Activated naive CD4-positive, alpha-beta T cell treated with Interleukin-2 at 50 U/mL for 16 hours (primary cell): ENCODE results near the gene CACNA1S.

Experiments
- DNase-seq: peaks from one replicate; pipeline ENCODE4 v3.0.0-alpha.2; 2020

CACNA1S gene

DNA sequence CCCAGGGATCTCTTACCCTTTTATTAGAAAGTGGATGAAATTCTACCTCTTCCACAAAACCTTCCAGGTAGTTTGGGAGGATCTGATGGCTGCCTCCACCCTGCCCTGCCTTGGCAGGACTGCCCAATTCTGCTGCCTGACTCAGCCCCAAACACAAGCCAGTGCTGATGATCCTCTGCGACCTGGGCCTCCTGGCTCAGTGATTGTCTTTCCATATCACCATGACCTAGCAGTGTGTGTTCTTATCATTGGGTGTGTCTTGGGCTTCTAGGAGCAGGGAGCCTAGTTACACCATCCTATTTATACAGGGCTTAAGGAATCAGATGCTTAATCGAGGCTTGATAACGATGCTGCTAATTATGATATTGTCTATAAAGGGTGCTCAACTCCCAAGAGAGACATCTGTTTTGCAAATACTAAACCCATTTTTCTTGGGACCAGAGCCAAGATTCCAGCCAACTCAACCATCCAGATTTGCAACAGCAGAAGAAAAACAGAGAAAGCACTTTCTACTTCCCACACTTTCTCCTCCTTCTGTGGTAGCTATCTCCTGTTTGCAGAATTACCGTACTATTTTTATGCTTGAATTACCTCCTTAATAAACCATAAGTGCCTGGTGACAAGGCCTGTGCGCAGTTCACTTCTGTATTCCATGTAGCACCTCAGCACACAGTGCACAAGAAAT lies 52.2 kb downstream of the CACNA1S start:
- DNase-seq, result no peak

DNA sequence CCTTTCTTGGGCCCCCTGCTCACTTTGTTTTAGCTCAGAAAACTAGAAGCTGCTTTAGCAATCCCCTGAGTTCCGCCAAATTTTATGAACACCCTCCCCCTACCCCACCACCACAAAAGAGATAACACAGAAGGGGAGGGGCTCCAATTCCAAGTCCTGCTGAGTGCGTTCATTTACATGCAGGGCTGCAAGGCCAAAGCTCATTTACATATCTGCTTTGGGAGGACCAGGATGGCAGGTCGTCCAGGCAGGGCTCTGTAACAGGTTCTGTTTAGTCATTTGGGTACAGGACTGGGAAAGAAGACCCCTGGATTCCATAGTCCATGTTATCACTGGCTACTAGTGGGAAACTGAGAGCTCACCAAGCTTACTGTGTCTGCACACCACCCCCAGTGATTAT lies 52.8 kb downstream of the CACNA1S start:
- DNase-seq, result no peak

DNA sequence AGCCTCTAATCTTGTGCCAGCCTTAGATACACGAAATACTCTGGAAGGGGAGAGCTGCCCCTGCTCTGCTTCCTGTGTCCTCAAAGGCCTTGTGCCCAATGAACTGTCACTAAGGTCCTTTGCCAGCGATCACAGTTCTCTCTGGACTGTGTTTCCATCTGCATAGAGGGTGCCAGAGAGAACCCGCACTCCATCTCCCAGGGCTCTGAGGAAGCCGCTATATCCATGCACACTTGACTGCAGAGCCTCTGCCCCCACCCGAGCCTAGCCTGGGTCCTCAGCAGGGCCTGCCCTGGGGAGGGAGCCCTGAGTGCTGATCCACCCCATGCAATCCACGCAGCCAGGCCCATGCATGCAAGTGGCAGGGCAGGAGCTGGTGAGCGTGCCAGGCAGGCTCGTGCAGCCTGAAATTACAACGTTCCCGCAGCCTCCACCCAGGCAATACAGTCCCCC lies 58.1 kb downstream of the CACNA1S start:
- DNase-seq, result no peak

DNA sequence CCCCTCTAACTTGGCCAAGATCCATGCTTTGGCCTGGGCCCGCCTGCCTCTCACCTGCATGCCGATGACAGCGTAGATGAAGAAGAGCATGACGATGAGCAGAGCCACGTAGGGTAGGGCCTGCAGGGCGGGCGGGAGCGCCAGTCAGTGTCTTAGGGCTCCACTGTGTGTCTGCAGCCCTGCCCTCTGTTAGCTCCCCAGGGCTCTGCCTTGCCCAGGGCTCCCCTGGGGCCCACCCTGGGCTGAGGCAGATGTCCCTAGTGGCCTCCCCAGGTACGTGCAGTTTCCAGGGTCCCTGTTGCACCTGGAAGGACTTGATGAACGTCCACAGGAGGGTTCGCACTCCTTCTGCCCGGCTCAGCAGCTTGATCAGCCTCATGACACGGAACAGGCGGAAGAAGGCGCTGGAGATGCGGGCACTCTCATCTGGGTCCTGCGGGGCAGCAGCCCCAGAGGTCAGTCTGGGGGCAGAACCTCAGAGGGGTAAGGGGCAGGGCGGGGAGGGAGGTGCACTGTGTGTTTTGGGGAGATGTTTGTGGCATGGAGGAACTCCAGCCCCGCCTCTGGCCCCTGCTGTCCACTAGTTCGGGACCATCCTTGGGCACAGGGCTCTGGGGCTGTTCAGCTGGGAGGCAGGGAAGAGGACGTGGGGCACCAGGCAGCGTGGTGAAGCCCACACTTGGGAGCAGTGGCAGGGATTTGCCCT lies 58.9 kb downstream of the CACNA1S start:
- DNase-seq, result no peak

DNA sequence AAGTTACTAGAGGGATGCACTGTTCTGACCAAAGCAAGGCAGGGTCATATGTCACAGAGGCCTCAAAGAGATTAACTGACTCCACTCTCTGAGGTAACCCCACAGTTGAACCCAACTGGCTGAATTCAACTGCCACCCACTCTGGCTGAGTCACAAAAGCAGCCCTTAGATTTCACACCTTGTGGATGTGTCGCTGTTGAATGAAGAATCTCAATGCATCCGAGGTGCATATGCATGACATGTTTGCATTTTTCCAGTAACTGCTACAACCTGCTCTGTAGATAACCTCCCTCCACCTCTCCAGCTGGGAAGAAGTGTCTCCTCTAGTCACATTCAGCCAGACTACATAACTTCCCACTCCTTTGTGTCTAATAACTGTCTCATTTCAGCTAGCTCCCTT lies 60.8 kb downstream of the CACNA1S start:
- DNase-seq, result no peak

DNA sequence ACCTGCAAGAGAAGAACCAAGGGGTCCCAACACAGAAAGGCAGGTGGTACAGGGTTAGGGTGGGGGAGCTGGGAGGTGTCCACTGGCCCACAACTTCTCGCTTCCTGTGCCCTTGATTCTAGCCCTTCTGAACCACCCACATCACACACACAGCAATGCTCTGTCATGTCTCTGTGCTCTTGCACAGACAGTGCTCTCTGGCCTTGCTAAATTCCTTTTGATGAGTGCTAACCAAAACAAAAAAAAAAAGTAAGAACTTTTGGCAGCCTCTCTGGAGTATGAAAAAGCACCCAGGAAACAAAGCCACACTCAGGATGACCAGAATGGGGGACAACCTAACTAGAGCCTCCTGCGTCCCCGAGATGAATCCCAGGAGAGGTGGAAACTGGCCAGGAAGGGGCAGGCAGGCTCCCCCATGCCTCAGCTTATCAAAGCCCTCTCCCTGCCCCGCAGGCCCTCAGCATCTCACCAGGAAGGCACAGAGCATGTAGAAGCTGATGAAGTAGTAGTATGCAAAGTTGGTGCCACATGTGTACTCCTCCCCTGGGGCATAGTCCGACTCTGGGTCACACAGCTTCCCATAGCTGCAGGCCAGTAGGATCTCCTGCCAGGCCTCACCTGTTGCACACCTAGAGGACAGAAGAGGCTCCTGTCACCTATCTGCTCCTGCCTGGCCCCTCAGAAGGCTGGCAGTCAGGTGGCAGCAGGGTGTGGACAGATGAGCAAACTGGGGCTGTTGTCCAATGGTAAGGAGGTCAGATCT lies 61.5 kb downstream of the CACNA1S start:
- DNase-seq, result no peak

DNA sequence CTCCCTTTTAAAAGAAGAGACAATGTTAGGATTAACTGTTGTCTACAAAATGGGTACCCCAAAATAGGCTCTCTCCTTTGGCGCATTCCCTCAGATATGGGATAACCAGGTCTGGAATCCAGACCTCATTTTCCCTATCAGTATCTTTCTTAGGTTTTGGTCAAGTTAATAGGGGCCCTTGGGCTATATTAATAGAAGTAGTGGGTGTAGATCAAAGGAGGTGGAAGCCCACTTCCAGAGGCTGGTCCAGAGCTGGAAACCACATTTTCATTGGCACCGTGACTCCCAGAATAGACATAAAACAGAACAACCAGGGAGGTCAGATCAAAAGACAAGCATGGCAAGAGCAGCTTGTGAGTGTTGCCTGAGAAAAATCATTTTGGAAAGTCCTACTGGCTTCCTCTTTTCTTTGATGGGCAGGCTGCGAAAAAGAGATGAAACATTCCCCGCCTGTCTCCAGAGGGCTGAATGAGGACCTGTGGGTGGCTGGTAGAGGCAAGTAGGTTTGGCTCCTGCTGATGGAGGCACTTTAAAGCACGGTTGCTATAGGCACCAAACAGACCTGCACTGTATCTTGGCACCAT lies 62.9 kb downstream of the CACNA1S start:
- DNase-seq, result no peak

DNA sequence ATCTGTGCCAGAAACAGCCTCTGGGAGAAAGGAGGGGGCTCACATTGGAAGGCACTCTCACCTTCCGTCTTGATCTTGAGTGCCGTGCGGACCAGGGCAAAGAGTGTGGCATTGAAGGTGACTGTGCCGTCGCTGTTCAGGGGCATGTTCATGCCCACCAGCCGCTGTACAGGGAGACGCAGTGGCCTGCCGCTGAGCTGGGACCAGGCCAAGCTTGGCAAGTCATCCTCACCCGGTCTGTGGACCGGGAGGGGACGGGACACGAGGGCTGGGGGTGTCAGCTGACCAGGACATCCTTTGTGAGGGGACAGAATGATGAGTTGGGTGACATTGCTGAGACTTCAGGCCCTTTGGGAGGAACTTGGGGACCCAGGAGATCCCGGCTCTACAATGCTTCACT lies 63.7 kb downstream of the CACNA1S start:
- no peak for DNase-seq

DNA sequence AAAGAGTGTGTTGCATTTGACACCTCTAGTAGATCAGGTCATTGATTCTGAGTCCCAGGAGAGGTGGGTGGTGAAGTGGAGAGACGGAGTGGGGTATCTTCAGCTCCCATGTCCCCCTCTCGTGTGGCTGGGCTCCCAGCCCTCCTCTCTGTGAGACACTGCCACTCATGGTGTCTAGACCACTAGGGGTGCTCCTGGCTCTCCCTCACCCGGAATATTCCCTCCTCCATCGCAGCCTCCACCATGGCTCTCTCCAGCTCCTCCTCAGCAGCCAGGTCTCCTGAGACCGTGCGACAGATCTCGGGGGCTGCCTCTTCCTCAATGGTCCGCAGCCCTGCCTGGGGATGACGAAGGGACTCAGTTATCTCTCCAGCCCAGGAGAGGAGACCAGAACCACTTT lies 68.1 kb downstream of the CACNA1S start:
- no peak for DNase-seq

DNA sequence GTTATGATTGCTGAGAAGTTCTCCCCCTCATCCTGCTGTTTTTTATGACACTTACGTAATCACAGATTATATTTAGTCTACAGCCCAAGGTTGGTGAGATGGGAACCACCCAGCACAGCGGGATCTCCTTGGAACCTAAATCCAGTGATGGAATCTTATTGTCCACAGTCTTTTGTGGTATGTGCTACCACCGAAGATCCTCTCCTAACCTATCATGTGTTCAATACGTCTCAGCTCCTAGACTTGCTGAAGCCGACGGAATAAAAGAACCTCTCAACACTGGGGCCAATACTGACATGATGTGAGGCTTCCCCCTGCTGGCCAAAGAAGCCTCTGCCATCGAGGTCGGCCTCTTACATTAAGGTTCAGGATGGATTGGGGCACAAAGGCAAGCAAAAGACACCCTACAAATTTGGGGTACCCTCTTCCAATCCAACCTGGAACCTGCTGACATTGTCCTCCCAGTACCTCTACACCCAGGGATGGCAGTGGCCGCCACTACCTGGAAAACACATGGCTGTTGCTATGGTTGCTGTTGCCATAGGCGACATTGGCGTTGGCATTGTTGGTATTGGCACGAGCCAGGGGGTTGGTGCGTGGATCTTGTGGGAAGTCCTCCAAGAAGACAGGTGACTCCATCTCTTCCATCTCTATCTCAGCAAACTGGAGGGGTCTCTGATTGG lies 69.3 kb downstream of the CACNA1S start:
- peak; percentile 75 for DNase-seq

DNA sequence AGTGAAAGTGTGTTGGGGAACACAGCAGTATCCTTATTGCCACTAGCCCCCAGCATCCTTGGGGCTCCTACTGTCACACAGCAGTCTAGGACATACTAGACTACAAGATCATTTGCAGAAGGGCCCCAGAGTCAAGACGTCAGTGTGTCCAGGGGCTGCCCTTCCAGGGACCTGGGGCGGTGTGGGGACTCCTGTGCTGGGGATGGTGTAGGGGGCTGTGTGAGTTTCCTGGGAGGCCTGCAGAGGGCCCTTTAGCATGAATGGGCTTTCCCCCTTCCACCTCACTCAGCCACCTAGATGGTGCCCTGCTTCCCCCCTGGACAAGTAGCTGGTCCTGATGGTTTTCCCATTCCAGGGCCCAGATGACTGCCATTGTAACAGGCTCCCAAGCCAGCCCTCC lies 71.2 kb downstream of the CACNA1S start:
- DNase-seq, result no peak

DNA sequence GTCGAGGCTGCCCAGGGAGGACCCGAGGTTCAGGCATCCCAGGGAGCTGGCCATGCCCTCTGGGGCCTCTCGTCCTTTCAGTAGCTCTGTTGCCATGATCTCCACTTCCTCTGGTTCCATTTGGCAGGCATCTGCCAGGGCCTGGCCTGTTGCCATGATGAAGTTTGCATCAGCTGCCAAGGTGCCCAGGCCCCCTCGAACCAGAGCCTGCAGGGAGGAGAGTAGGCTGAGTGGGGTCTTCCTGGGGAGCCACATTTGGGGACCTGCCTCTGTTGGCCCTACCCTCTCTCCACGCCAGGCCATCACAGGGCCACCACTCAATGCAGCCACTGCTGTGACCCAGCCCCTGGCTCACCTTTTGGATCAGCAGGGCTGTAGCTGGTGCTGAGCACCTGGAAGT lies 72.3 kb downstream of the CACNA1S start:
- no peak for DNase-seq

DNA sequence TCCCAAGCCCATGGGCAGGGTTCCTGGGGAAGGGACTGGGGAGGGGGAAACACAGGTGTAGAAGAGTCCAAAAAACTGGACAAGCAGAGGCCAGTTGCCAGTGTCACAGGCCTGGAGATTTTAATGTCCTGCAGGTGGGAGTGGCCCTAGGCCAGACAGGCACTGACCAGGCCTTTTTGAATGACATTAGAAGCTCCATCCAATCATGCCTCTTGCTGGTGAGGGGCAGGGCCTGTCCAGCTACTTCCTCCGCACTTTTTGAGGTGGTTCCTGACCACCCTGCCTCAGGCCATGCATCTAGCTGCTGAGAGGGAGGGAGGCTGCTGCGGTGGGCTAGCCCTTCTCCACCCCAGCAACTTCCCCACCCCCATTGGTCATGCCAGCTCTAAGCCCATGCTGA lies 72.8 kb downstream of the CACNA1S start:
- no peak for DNase-seq

DNA sequence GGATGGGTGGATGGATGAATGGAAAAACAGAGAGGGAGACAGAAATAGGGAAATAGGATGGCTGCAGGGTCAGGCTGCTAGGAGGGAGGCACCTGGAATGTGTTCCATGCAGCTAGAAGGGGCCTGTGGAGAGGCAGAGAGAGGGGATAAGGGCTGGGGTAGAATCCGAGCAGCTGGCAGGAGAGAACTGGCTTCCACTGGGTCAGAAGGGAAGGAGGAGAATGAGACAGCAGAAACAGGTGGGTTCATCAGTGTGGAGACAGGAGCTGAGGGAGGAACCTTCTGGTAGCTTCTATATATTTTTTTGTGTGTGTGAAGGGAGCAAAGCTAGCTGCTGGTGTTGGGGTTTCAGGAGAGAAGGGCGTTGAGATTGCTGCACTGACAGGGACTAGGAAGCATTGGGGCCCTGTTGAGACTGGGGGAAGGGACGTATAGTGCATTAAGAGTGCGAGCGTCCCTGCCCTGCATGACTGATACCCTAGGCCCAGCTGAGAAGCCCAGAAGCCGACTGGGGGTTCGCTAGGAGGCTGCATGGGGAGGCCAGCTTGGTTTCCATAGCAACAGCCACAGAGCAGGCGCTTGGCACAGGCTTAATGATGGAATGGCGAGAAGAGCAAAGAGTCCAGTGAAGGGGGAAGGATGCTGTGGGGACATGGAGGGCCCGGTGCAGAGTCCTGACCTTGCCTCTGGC lies 73.9 kb downstream of the CACNA1S start:
- no peak for DNase-seq

DNA sequence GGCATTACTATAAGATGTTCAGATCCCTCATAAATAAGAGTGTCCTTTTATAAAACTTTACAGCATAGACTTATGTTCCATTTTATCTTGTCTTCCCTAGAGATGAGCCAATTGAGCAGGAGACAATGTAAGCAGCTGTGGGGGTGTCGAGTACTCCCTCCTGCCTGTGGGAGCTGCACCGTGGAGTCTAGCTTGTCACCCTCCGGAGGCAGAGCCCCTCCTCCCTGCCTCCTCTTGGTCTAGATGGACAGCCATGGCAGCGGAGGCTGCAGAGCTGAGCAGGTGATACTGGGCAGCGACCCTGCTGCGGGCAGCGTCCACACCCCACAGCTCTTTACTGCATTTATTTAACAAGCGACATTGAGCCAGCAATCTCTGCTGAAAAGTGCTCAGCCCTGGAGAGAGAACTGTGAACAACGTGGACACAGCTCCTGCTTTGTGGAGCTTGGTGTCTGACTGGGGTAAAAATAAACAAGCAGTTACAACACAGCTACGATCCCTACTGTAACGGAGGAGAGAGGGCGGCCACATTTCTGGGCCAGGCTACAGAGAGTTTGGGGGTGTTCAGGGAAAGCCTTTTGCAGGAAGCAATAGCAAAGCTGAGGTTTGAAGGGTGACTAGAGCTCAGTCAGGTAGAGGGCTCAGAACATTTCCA lies 75.9 kb downstream of the CACNA1S start:
- no peak for DNase-seq

DNA sequence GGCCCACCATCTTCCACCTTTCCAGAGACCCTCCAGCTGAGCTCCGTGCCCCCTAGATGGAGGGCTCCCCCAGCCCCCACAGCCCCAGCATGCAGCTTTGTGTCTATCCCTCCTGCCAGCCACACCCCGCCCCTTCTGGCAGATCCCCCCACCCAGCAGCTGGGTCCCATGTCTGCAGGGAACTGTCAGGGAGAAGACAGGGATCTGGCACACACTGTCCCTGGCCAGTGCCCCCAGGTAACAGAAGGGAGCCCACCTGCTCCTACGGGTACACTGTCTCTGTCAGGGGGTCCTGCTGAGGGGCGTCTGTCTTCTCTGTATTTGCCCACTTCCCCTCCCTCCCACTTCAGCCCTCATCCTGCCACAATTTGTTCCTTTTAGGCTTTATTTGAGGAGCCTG lies 77.6 kb downstream of the CACNA1S start:
- no peak for DNase-seq

DNA sequence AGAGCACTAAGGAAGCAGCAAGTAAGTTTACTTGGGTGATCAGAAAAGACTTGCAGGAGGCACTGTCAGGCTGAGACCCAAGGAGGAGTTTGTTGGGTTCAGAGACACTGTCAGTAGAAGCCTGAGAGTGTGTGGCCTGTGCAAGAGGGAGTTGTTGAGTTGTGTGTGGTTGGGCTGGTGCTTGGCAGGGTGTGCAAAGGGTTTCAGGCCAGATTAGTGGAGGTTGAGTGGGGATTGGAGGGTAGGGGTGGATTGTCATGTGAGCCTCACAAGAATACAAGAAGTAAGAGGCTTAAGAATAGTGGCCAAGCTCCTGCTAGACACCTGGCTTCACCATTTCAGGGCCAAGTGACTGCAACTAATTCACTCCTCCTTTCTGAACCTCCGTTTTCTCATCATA lies 79.8 kb downstream of the CACNA1S start:
- DNase-seq, result no peak

DNA sequence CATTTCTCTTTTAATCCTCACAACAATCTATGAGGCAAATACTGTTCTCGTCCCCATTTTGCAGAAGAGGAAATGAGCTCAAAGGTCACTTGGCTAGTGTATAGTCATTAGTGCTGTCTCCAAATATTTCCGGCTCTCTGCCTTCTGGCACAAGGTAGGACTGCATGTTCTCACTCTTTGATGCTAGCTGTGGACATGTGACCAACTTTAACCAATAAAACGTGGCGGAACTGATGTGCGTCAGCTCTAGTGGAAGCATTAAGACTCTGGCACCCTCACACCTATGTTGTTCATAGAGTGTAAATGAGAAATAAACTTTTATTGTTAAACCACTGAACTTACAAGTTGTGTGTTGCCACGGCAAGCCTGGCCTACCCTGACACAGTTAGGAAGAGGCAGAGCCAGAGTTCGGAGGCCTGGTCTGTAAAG lies 83.8 kb downstream of the CACNA1S start:
- DNase-seq, result no peak

DNA sequence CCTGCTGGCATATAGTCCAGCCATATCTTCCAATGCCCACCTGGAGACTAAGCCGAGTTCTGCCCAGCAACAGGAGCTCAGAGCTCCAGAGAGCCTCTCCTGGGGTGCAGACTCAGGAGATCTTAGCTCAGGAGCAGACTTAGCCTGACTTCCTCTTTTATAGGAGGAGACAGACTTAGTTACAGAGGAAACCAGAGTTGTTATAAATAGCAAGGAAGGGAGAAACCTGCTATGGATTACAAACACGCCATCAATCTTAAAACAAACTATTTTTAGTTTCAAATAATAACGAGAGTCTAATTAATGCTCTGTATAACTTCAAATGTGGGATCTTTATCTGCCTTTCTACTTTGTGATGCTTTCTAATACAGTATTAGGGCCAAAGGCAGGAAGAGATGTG lies 85.4 kb downstream of the CACNA1S start:
- no peak for DNase-seq

DNA sequence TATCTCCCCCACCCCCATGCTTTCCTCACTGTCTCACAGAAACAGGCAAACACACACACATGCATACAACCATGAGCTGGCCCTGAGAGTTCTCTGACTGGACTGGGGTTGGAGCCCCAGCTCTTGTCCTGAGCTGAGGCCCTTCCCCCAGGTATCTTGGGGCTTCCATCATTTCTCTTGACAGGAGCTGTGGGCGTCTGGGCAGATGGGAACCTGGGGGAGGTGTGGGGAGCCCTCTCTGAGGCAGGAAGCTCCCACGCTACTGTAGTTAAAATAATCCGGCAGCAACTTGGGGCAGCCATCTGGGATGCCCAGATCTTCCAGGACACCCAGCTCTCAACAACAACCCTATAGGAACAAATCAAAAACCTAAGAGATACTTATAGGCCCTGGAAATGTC lies 86.0 kb downstream of the CACNA1S start:
- DNase-seq, result no peak

DNA sequence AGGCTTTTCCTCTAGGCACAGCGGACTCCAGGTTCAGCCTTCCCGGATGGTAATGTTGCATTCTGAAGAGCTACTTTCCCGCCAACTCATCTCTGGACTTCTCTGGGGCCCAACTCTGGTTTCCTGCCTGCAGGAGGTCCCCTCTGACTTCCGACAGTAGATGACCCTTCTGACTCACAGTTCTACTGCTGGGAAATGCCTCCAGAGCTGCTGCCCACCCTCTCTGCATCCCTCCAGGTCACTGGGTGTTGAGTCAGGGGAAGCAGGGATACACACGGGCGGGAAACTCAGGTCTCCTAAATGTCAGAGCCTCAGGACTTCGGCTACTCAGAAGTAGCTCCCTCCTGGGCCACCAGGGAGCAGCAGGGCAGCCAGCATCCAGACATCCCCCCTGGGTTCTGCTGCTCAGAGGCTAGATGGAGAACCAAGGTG lies 86.6 kb downstream of the CACNA1S start:
- DNase-seq, result no peak

DNA sequence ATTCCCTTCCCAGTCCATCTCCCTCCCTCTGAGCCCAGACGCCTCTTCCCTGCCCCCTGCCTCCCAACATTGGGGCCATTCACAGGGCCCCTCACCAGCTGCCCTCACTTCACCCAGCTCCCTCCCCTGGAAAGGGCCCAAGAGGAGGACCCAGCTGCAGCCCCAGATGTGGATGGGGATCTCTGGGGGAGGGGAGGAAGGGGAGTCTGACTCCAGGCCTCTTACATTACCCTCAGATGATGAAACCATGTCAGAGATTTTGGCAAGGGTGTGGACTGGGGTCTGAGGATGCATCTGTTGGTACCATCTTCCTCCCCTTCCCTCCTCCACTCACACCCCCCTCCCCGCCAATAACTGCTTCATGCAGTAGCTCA lies 87.6 kb downstream of the CACNA1S start:
- DNase-seq, result no peak
